OCI-LY3 (cell line): ENCODE results near the gene DDX41.

Source experiments
- EZH2phosphoT487 ChIP-seq: fragments of 200-600 bp; shearing (Covaris generic); IDR thresholded peaks from 2 replicates; pipeline ENCODE4 v1.6.1; 2018; ENCODE audit warnings: antibody characterized with exemption, mixed run types, low read depth
- TF ChIP-seq, protein P1 (sequence below): fragments of 200-600, 300-600 bp; sonication (generic); IDR thresholded peaks from 2 replicates; pipeline ENCODE4 v1.5.1; 2014; ENCODE audit warnings: antibody characterized with exemption, low read length, low read depth

DNA sequence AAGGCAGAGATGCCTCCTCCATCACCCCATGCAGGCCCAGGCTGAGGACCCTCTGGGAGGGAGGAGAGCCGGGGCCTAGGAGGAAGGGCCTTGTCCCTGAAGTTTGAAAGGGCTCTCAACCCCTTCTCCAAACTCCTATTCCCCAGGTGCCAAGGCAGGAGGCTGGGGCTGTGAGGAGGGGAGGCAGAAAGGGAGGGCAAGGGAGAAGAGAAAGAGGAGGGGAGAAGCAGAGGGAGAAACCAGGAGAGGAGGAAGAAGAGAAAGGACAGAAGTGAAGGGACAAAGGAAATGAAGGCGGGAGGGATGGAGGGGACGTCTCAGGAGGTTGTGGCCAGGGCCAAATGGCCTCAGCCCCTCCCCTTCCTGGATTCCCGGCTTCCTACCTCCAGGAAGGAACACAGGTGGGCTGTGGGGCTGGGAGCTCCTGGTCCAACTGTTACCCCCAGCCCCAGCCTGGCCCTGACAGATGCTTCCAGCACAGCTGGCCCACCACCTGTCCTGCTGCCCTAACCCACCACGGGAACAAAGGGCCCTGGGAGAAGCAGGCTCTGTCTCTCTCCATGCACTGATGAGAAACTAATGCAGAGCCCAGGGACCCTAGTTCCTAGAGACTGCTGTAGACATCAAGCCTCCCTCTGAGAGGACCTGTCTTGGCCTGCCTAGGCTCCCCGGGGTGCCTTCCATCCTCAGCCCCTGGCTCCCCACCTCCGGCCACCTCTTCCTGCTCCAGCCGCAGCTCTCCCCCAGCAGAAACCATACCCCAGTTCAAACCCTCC is 46.8 kb downstream of the DDX41 start:
- TF ChIP-seq, protein P1, sequence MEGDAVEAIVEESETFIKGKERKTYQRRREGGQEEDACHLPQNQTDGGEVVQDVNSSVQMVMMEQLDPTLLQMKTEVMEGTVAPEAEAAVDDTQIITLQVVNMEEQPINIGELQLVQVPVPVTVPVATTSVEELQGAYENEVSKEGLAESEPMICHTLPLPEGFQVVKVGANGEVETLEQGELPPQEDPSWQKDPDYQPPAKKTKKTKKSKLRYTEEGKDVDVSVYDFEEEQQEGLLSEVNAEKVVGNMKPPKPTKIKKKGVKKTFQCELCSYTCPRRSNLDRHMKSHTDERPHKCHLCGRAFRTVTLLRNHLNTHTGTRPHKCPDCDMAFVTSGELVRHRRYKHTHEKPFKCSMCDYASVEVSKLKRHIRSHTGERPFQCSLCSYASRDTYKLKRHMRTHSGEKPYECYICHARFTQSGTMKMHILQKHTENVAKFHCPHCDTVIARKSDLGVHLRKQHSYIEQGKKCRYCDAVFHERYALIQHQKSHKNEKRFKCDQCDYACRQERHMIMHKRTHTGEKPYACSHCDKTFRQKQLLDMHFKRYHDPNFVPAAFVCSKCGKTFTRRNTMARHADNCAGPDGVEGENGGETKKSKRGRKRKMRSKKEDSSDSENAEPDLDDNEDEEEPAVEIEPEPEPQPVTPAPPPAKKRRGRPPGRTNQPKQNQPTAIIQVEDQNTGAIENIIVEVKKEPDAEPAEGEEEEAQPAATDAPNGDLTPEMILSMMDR, result no peak
- no peak for TF ChIP-seq EZH2phosphoT487
